Fibroblast of villous mesenchyme (primary cell): ENCODE measurements around the gene CLDN3. TPM values are rescaled to one million over a fixed set of nuclear protein-coding genes. Genes with fewer than 3 reads are reported as not detected.

ENCODE experiments used
- DNase-seq: peaks from one replicate; pipeline ENCODE4 v3.0.0-alpha.2; 2010; ENCODE audit warnings: low read depth
- H3K4me3 ChIP-seq: 2 replicates; pipeline ENCODE4 v1.5.1; 2011; ENCODE audit warnings: low read depth, mild to moderate bottlenecking, low read length
- total RNA-seq: library from RNA; depleted of rRNA; stranded (reverse); fragments of >200 nt; gene quantifications from 2 replicates; pipeline ENCODE4 v1.2.3, GENCODE V29; 2012
- TF ChIP-seq, protein P1 (sequence below): IDR thresholded peaks from 2 replicates; pipeline ENCODE4 v1.5.1; 2012; ENCODE audit warnings: low read depth, mild to moderate bottlenecking, low read length; ENCODE audit not compliant: insufficient read depth

The CLDN3 gene
- total RNA-seq, 1 donor, result not detected

DNA sequence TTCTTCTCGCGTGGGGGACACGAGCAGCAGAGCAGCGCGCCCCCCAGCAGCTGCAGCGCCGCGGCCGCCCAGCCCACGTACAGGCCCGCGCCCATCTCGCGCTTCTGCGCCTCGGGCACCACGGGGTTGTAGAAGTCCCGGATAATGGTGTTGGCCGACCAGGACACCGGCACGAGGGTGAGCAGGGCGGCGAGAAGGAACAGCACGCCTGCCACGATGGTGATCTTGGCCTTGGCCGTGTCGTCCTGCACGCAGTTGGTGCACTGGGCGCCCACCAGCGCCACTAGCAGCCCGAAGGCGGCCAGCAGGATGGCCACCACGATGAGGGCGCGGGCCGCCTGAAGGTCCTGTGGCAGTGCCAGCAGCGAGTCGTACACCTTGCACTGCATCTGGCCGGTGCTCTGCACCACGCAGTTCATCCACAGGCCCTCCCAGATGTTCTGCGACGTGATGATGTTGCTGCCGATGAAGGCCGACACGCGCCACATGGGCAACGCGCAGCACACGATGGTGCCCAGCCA is 529 bp downstream of the CLDN3 start:
- no peak overlapping the region for H3K4me3 ChIP-seq
- TF ChIP-seq, protein P1, sequence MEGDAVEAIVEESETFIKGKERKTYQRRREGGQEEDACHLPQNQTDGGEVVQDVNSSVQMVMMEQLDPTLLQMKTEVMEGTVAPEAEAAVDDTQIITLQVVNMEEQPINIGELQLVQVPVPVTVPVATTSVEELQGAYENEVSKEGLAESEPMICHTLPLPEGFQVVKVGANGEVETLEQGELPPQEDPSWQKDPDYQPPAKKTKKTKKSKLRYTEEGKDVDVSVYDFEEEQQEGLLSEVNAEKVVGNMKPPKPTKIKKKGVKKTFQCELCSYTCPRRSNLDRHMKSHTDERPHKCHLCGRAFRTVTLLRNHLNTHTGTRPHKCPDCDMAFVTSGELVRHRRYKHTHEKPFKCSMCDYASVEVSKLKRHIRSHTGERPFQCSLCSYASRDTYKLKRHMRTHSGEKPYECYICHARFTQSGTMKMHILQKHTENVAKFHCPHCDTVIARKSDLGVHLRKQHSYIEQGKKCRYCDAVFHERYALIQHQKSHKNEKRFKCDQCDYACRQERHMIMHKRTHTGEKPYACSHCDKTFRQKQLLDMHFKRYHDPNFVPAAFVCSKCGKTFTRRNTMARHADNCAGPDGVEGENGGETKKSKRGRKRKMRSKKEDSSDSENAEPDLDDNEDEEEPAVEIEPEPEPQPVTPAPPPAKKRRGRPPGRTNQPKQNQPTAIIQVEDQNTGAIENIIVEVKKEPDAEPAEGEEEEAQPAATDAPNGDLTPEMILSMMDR, result no peak
- no peak for DNase-seq

DNA sequence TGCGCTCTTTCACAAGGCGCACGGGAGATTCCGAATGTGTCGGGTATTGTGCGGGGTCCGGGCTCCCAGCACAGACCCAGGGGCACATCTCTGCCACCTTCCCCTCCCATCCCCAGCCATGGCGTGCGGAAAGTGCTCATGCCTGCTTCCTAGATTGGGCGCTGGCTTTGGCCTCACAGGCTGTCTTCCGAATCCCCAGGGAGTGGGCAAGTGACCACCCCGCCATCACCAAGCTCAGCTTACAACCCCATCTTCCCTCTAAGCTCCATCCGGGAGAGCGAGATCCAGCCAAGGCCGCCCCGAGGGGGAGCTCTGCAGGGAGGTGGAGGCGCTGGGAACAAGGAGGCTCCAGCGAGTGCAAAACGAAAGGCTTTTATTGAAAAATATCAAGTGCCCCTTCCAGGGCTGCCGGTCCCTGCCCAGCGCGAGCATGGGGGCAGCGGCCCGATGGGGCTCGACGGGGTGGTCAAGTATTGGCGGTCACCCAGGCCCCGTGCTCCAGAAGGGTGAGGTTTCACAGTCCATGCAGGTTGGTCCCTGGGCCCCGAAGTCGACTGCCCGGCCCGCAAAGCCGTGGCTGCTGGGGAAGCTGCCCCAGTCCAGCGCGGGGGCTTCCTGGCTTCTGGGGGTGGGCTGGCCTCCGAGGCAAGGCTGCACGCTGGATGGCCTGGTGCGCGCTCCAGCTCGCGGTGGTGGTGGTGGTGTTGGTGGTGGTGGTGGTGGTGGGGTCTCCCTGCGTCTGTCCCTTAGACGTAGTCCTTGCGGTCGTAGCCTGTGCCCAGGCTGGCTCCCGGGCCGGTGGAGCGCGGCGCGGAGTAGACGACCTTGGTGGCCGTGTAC is 1.2 kb downstream of the CLDN3 start:
- TF ChIP-seq, protein P1, result no peak
- DNase-seq, result no peak

DNA sequence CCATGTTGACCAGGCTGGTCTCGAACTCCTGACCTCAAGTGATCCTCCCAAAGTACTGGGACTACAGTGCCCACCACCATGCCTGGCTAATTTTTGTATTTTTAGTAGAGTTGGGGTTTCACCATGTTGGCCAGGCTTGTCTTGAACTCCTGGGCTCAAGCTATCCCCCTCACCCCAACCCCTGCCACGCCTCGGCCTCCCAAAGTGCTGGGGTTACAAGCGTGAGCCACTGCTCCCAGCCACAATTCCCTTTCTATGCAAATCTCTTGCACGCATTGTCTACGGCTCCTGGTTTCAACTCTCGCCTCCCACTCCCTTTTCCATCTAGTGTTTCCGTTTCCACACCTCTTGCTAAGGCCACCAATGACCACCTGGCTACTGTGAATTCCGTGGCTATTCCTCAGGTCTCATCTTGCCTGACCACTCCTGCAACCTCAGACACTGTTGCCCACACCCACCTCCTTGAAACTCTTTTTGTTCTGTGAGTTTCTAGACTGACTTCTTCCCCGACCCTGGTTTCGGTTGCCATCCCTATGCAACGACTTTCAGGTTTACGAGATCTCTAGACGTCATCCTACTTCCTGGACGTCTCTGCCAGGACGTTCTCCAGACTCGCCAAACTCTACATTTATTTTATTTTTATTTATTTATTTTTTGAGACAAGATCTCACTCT is 3.4 kb downstream of the CLDN3 start:
- DNase-seq, result no peak
- TF ChIP-seq, protein P1, result no peak
- H3K4me3 ChIP-seq, result no peak overlapping the region

More for the DNA sequence above, 1.2 kb downstream of the CLDN3 start:
- no peak overlapping the region for H3K4me3 ChIP-seq

DNA sequence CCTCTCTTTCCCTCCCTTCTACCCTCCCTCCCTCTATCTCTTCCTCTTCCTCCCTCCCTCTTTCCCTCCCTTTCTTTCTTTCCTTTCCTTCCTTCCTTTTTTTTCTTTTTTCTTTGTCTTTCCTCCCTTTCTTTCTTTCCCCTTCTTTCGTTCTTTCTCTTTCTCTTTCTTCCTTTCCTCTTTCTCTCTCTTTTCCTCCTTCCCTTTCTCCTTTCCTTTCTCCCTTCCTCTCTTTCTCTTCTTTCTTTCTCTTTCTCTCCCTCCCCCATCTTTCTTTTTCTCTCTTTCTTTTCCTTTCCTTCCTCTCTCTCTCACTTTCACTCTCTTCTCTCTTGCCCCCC is 7.4 kb downstream of the CLDN3 start:
- no peak for DNase-seq
- TF ChIP-seq, protein P1, result no peak
- H3K4me3 ChIP-seq, result no peak overlapping the region

DNA sequence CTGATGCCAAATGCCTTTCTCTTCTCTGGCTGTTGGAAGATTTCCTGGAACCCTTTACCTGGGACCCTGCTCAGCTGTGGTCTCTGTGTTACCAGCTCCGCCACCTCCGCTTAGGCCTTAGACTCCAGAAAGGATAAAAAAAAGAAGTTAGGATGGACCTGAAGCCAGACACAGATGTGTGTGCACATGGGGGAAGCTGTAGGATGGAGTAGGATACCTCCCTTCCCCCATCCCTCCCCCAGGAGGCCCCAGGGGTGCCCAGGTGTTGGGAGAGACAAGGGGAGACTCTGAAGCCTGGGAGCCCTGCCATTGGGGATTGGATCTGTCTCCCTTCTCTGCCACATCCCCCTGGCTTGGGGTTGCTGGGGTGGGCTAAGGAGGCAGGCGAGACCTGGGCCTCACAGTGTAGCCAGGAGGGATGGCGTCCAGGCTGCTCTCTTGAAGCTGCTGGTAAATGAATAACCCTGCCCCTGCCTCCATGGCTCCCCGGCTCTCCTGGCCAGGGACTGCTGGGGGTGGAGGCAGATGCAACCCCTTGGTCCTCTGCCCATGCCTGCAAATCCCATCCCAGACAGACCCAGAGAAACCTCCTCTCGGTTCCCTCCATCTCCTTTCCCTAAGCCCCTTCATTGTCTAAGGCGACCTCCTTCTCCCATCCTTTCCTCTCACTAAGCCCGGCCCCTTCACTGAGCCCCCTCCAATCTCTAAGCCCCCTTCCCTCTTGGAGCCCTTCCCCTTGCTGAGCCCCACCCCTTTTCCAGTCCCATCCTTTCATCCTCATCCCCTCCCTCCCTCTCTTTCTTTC is 8.0 kb downstream of the CLDN3 start:
- TF ChIP-seq, protein P1, result no peak
- DNase-seq, result no peak
- no peak overlapping the region for H3K4me3 ChIP-seq

DNA sequence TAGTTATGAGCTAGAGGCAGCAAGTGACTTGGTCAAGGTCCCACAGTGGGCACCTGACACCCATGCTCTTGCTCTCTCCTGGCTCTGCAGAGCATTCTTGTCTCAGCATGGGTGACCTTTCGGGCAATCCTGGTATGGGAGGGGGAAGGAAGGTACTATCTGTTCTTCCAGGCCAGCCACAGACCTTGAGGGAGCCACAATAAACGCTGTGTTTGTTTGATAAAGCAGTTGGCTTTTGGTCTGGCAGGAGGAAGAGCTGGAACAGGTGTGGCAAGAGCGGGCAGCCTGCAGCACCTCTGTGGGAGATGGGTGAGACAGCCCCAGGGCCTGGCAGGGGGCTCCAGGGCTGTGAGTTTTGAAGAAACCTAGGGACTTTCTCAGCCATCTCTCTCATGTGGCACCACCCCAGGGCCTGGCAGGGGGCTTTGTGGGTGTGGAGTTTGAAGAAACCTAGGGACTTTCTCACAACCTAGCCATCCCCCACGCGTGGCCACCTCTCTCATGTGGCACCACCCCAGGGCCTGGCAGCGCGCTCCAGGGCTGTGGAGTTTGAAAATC is 11.4 kb downstream of the CLDN3 start:
- DNase-seq, result no peak
- TF ChIP-seq, protein P1, result no peak
- H3K4me3 ChIP-seq, result no peak overlapping the region
